HL-60 (cell line): ENCODE results near the gene RTN4RL1.
A peak's percentile ranks its signal among the peaks of the same experiment; 100 is the strongest.

Experiments
- DNase-seq, 2 experiments: peaks; one replicate each; pipeline ENCODE4 v3.0.0-alpha.2; 2010 to 2020; ENCODE audit warnings: low read depth in 1 of 2, low spot score in 1 of 2
- H3K27ac ChIP-seq: fragments of 250-450 bp; sonication (Bioruptor Pico); replicated peaks from 2 replicates; pipeline ENCODE4 v1.5.1; 2020; ENCODE audit warnings: mild to moderate bottlenecking, moderate library complexity
- H3K27me3 ChIP-seq: fragments of 250-450 bp; sonication (Bioruptor Pico); 2 replicates; pipeline ENCODE4 v1.5.1; 2021; ENCODE audit warnings: mild to moderate bottlenecking, moderate library complexity; ENCODE audit not compliant: insufficient read depth, poor library complexity, severe bottlenecking
- H3K4me3 ChIP-seq: replicated peaks from 2 replicates; pipeline ENCODE4 v1.5.1; 2011; ENCODE audit warnings: mild to moderate bottlenecking, control low read depth, low read length; ENCODE audit not compliant: insufficient read depth
- CTCF ChIP-seq: IDR thresholded peaks from one replicate; pipeline ENCODE4 v1.5.1; 2011; ENCODE audit warnings: low read length, control low read depth, inconsistent platforms; ENCODE audit not compliant: insufficient read depth
- GABPA ChIP-seq: IDR thresholded peaks from 2 replicates; pipeline ENCODE4 v1.6.1; 2012; ENCODE audit warnings: low read depth
- POLR2AphosphoS5 ChIP-seq: IDR thresholded peaks from 2 replicates; pipeline ENCODE4 v1.6.1; 2012; ENCODE audit warnings: low read depth
- REST ChIP-seq: IDR thresholded peaks from 2 replicates; pipeline ENCODE4 v1.6.1; 2012; ENCODE audit warnings: low read depth; ENCODE audit not compliant: insufficient replicate concordance
- SPI1 ChIP-seq: IDR thresholded peaks from 2 replicates; pipeline ENCODE4 v1.6.1; 2012; ENCODE audit warnings: low read depth, mild to moderate bottlenecking, borderline replicate concordance

RTN4RL1 gene

GRCh38 chr17:2058586-2059546, 33.7 kb upstream of the RTN4RL1 start:
- H3K4me3 ChIP-seq, result peak overlapping the region; percentile 25
- peak overlapping the region; percentile 66 for H3K27ac ChIP-seq
- TF ChIP-seq GABPA (no peak), CTCF (peak; percentile 18), REST (no peak), POLR2AphosphoS5 (no peak), SPI1 (peak; percentile 4; the same call in 1 of the 2 replicates)
- H3K27me3 ChIP-seq, result peaks cover 8% of the 10 kb centered on the region
- DNase-seq, result peak in 1 of 2 experiments; percentile 76

- no peak for DNase-seq
- TF ChIP-seq POLR2AphosphoS5, result no peak
- TF ChIP-seq REST, result no peak
- no peak for TF ChIP-seq GABPA
- no peak for TF ChIP-seq SPI1
- TF ChIP-seq CTCF, result no peak
- Histone ChIP-seq H3K27ac (no peak overlapping the region), H3K27me3 (peaks cover 12% of the 10 kb centered on the region), H3K4me3 (no peak overlapping the region)
Observed at GRCh38 chr17:2057760-2058585, 32.8 kb upstream of the RTN4RL1 start.

GRCh38 chr17:2057175-2057759, 32.1 kb upstream of the RTN4RL1 start:
- peaks cover 12% of the 10 kb centered on the region for H3K27me3 ChIP-seq
- TF ChIP-seq SPI1, result no peak
- TF ChIP-seq POLR2AphosphoS5, result no peak
- no peak for TF ChIP-seq CTCF
- no peak for TF ChIP-seq REST
- TF ChIP-seq GABPA, result no peak
- H3K27ac ChIP-seq, result no peak overlapping the region
- no peak for DNase-seq
- H3K4me3 ChIP-seq, result no peak overlapping the region
